PFSK-1 (cell line): ENCODE measurements around the gene MAU2.
A peak's percentile ranks its signal among the peaks of the same experiment; 100 is the strongest.

ENCODE experiments used
- FOXP2 ChIP-seq: optimal IDR thresholded peaks from 2 replicates; pipeline ENCODE3; 2011; ENCODE audit warnings: borderline replicate concordance, control low read depth, inconsistent platforms; ENCODE audit not compliant: insufficient read depth; ENCODE audit errors: extremely low read length, extremely low read depth
- POLR2AphosphoS5 ChIP-seq: IDR thresholded peaks from 2 replicates; pipeline ENCODE4 v1.6.1; 2012; ENCODE audit warnings: low read depth, mild to moderate bottlenecking, control low read depth, low read length, moderate library complexity
- REST ChIP-seq, 2 experiments: IDR thresholded peaks; 2 replicates each; pipeline versions ENCODE4 v1.6.1 to v1.8.0; 2011 to 2012; ENCODE audit warnings: low read depth in 2 of 2, low read length in 2 of 2, control low read depth in 1 of 2, inconsistent platforms in 1 of 2, mild to moderate bottlenecking in 1 of 2, moderate library complexity in 1 of 2; ENCODE audit not compliant: insufficient read depth in 1 of 2
- SIN3A ChIP-seq: IDR thresholded peaks from 2 replicates; pipeline ENCODE4 v1.6.1; 2012; ENCODE audit warnings: mild to moderate bottlenecking, low read length, moderate library complexity, borderline replicate concordance; ENCODE audit not compliant: insufficient read depth
- TAF1 ChIP-seq: IDR thresholded peaks from 2 replicates; pipeline ENCODE4 v1.6.1; 2012; ENCODE audit warnings: low read length, control low read depth, borderline replicate concordance; ENCODE audit not compliant: insufficient read depth

Gene MAU2

GRCh38 chr19:19336597-19336996, 16.0 kb downstream of the MAU2 start:
- TF ChIP-seq REST (IDR thresholded peaks at IDR 0.05; ENCODE audit: insufficient read depth in 1 of 2, low read depth in 2 of 2, low read length in 2 of 2), result no peak
- TF ChIP-seq FOXP2, result no peak
- TF ChIP-seq SIN3A, result no peak
- no peak for TF ChIP-seq TAF1
- TF ChIP-seq POLR2AphosphoS5, result no peak

GRCh38 chr19:19337120-19337519, 16.5 kb downstream of the MAU2 start:
- no peak for TF ChIP-seq POLR2AphosphoS5
- no peak for TF ChIP-seq REST (IDR thresholded peaks at IDR 0.05; ENCODE audit: insufficient read depth in 1 of 2, low read depth in 2 of 2, low read length in 2 of 2)
- no peak for TF ChIP-seq TAF1
- TF ChIP-seq FOXP2, result no peak
- TF ChIP-seq SIN3A, result no peak

- TF ChIP-seq FOXP2, result no peak
- TF ChIP-seq POLR2AphosphoS5, result no peak
- no peak for TF ChIP-seq SIN3A
Observed at GRCh38 chr19:19338082-19338481, 17.5 kb downstream of the MAU2 start.

- TF ChIP-seq TAF1, result no peak
- no peak for TF ChIP-seq SIN3A
- no peak for TF ChIP-seq REST (IDR thresholded peaks at IDR 0.05; ENCODE audit: insufficient read depth in 1 of 2, low read depth in 2 of 2, low read length in 2 of 2)
- no peak for TF ChIP-seq FOXP2
- no peak for TF ChIP-seq POLR2AphosphoS5
Observed at GRCh38 chr19:19341026-19341425, 20.4 kb downstream of the MAU2 start.

GRCh38 chr19:19342086-19343015, 21.7 kb downstream of the MAU2 start:
- TF ChIP-seq FOXP2, result peak; percentile 67
- TF ChIP-seq REST (IDR thresholded peaks at IDR 0.05; ENCODE audit: insufficient read depth in 1 of 2, low read depth in 2 of 2, low read length in 2 of 2), result no peak
